Neural progenitor cell (in vitro differentiated cells): ENCODE measurements around the gene CDCP1. TPM values are rescaled to one million over a fixed set of nuclear protein-coding genes. Genes with fewer than 3 reads are reported as not detected.

Source experiments
- DNase-seq: peaks from one replicate; pipeline ENCODE4 v3.0.0-alpha.2; 2016; ENCODE audit warnings: low spot score
- H2AFZ ChIP-seq: fragments of 200-600 bp; sonication (generic); replicated peaks from 2 replicates; pipeline ENCODE4 v1.6.1; 2016; ENCODE audit warnings: antibody characterized with exemption
- H3F3A ChIP-seq: fragments of 200-600 bp; sonication (generic); 2 replicates; pipeline ENCODE4 v1.6.1; 2016; ENCODE audit warnings: antibody characterized with exemption, low read depth
- H3K27ac ChIP-seq: fragments of 200-600 bp; sonication (generic); 2 replicates; pipeline ENCODE4 v1.5.1; 2016; ENCODE audit warnings: mild to moderate bottlenecking
- H3K27me3 ChIP-seq: fragments of 200-600 bp; sonication (generic); 2 replicates; pipeline ENCODE4 v1.6.1; 2016; ENCODE audit warnings: mild to moderate bottlenecking, moderate library complexity
- H3K36me3 ChIP-seq: fragments of 200-600 bp; sonication (generic); 2 replicates; pipeline ENCODE4 v1.5.1; 2016
- H3K4me1 ChIP-seq: fragments of 200-600 bp; sonication (generic); 2 replicates; pipeline ENCODE4 v1.6.1; 2016; ENCODE audit warnings: mixed run types
- H3K4me2 ChIP-seq: fragments of 200-600 bp; sonication (generic); 2 replicates; pipeline ENCODE4 v1.6.1; 2016
- H3K4me3 ChIP-seq: fragments of 200-600 bp; sonication (generic); 2 replicates; pipeline ENCODE4 v1.5.1; 2016
- H3K79me2 ChIP-seq: fragments of 200-600 bp; sonication (generic); 2 replicates; pipeline ENCODE4 v1.6.1; 2016; ENCODE audit warnings: low read depth
- H3K9ac ChIP-seq: fragments of 200-600 bp; sonication (generic); 2 replicates; pipeline ENCODE4 v1.6.1; 2016
- H3K9me3 ChIP-seq: fragments of 200-600 bp; sonication (generic); 2 replicates; pipeline ENCODE4 v1.5.1; 2016; ENCODE audit warnings: low read depth
- H4K20me1 ChIP-seq: fragments of 200-600 bp; sonication (generic); 2 replicates; pipeline ENCODE4 v1.6.1; 2016; ENCODE audit warnings: low read depth
- H3K27ac Mint-ChIP-seq: 3 replicates; pipeline ENCODE4 v1.8.0; 2021; ENCODE audit warnings: mixed read lengths
- H3K27me3 Mint-ChIP-seq: 2 replicates; pipeline ENCODE4 v1.8.0; 2022; ENCODE audit warnings: low read depth, mild to moderate bottlenecking, inconsistent platforms, moderate library complexity, mixed read lengths; ENCODE audit not compliant: insufficient read depth
- H3K36me3 Mint-ChIP-seq: 3 replicates; pipeline ENCODE4 v1.8.0; 2021; ENCODE audit warnings: mixed read lengths
- H3K4me1 Mint-ChIP-seq: 3 replicates; pipeline ENCODE4 v1.8.0; 2021; ENCODE audit warnings: mixed read lengths
- H3K4me3 Mint-ChIP-seq: 3 replicates; pipeline ENCODE4 v1.8.0; 2021; ENCODE audit warnings: mild to moderate bottlenecking, moderate library complexity, mixed read lengths
- H3K9me3 Mint-ChIP-seq: 3 replicates; pipeline ENCODE4 v1.8.0; 2020; ENCODE audit warnings: mixed read lengths
- CTCF ChIP-seq: fragments of 200-600 bp; sonication (generic); IDR thresholded peaks from 2 replicates; pipeline ENCODE4 v1.5.1; 2017; ENCODE audit warnings: antibody characterized with exemption, mild to moderate bottlenecking
- EZH2 ChIP-seq: fragments of 200-600 bp; sonication (generic); IDR thresholded peaks from 2 replicates; pipeline ENCODE4 v1.6.1; 2017; ENCODE audit warnings: antibody characterized with exemption, mild to moderate bottlenecking, moderate library complexity
- EZH2phosphoT487 ChIP-seq: fragments of 200-600 bp; sonication (generic); IDR thresholded peaks from 2 replicates; pipeline ENCODE4 v1.6.1; 2017; ENCODE audit warnings: antibody characterized with exemption
- total RNA-seq: library from RNA; depleted of rRNA; stranded (reverse); fragments of >200 nt; gene quantifications from 2 replicates; pipeline ENCODE4 v1.2.3, GENCODE V29; 2015; ENCODE audit warnings: low replicate concordance

The CDCP1 gene
- total RNA-seq, 1 donor from 2014 or later = 0.24 TPM

- H3K27ac ChIP-seq = no peak overlapping the region
- H3K9ac ChIP-seq = no peak overlapping the region
- no peak overlapping the region for H3K4me3 ChIP-seq
- H3F3A ChIP-seq = peaks cover 4% of the 10 kb centered on the region
- H3K4me2 ChIP-seq = no peak overlapping the region
- Mint-ChIP-seq H3K36me3 (no peaks in the 10 kb centered on the region), H3K27ac (no peak overlapping the region), H3K9me3 (no peaks in the 10 kb centered on the region), H3K4me3 (no peak overlapping the region), H3K4me1 (peaks cover 13% of the 10 kb centered on the region), H3K27me3 (peaks cover 13% of the 10 kb centered on the region)
- no peaks in the 10 kb centered on the region for H3K36me3 ChIP-seq
- no peaks in the 10 kb centered on the region for H3K79me2 ChIP-seq
- H2AFZ ChIP-seq = no peak overlapping the region
- H3K9me3 ChIP-seq = no peaks in the 10 kb centered on the region
- H4K20me1 ChIP-seq = no peaks in the 10 kb centered on the region
- peaks cover 9% of the 10 kb centered on the region for H3K27me3 ChIP-seq
- DNase-seq = no peak
- H3K4me1 ChIP-seq = no peaks in the 10 kb centered on the region
- TF ChIP-seq EZH2phosphoT487 = no peak
- TF ChIP-seq CTCF = no peak
- TF ChIP-seq EZH2 = no peak
Measured at GRCh38 chr3:45041666-45042065, 104.5 kb downstream of the CDCP1 start.

- no peak overlapping the region for H3K27ac Mint-ChIP-seq
- Histone ChIP-seq H3F3A (peaks cover 4% of the 10 kb centered on the region), H3K4me2 (no peak overlapping the region), H3K36me3 (no peaks in the 10 kb centered on the region), H3K79me2 (no peaks in the 10 kb centered on the region), H3K4me1 (no peaks in the 10 kb centered on the region), H4K20me1 (peaks cover 3% of the 10 kb centered on the region), H3K4me3 (no peak overlapping the region), H3K9ac (no peak overlapping the region), H3K27ac (no peak overlapping the region), H3K27me3 (peaks cover 47% of the 10 kb centered on the region), H3K9me3 (no peaks in the 10 kb centered on the region), H2AFZ (no peak overlapping the region)
- H3K4me1 Mint-ChIP-seq = peaks cover 23% of the 10 kb centered on the region
- no peak overlapping the region for H3K4me3 Mint-ChIP-seq
- peak; percentile 94 for DNase-seq
- H3K36me3 Mint-ChIP-seq = no peaks in the 10 kb centered on the region
- H3K27me3 Mint-ChIP-seq = peaks cover 22% of the 10 kb centered on the region
- TF ChIP-seq EZH2 (no peak), CTCF (peak; percentile 98), EZH2phosphoT487 (no peak)
- no peaks in the 10 kb centered on the region for H3K9me3 Mint-ChIP-seq
Measured at GRCh38 chr3:45037720-45038455, 108.3 kb downstream of the CDCP1 start.

- H3K4me3 Mint-ChIP-seq = peak overlapping the region; percentile 84
- H3K4me1 Mint-ChIP-seq = peaks cover 23% of the 10 kb centered on the region
- Histone ChIP-seq H2AFZ (peak overlapping the region; percentile 93), H3K4me2 (peak overlapping the region; percentile 87), H3K27ac (no peak overlapping the region), H3K4me1 (peaks cover under 1% of the 10 kb centered on the region), H3K79me2 (no peaks in the 10 kb centered on the region), H3K27me3 (peaks cover 53% of the 10 kb centered on the region), H3F3A (peaks cover 4% of the 10 kb centered on the region), H4K20me1 (peaks cover 3% of the 10 kb centered on the region), H3K9me3 (no peaks in the 10 kb centered on the region), H3K36me3 (no peaks in the 10 kb centered on the region), H3K9ac (no peak overlapping the region), H3K4me3 (peak overlapping the region; percentile 49)
- H3K27ac Mint-ChIP-seq = no peak overlapping the region
- peaks cover 25% of the 10 kb centered on the region for H3K27me3 Mint-ChIP-seq
- H3K9me3 Mint-ChIP-seq = no peaks in the 10 kb centered on the region
- no peaks in the 10 kb centered on the region for H3K36me3 Mint-ChIP-seq
- TF ChIP-seq EZH2 = peak; percentile 62
- peak; percentile 18 for TF ChIP-seq CTCF
- no peak for TF ChIP-seq EZH2phosphoT487
- peak; percentile 56 for DNase-seq
Measured at GRCh38 chr3:45035441-45036301, 110.5 kb downstream of the CDCP1 start.
